Panc1 (cell line): Measurements from ENCODE around the gene PRSS21.

ENCODE experiments used
- POLR2AphosphoS5 ChIP-seq: IDR thresholded peaks from 2 replicates; pipeline ENCODE4 v1.6.1; 2012; ENCODE audit warnings: mild to moderate bottlenecking, low read depth, low read length, moderate library complexity
- TF ChIP-seq, protein P1 (sequence below): fragments of 450-650 bp; IDR thresholded peaks from 2 replicates; pipeline ENCODE4 v1.5.1; 2017; ENCODE audit warnings: mild to moderate bottlenecking

DNA sequence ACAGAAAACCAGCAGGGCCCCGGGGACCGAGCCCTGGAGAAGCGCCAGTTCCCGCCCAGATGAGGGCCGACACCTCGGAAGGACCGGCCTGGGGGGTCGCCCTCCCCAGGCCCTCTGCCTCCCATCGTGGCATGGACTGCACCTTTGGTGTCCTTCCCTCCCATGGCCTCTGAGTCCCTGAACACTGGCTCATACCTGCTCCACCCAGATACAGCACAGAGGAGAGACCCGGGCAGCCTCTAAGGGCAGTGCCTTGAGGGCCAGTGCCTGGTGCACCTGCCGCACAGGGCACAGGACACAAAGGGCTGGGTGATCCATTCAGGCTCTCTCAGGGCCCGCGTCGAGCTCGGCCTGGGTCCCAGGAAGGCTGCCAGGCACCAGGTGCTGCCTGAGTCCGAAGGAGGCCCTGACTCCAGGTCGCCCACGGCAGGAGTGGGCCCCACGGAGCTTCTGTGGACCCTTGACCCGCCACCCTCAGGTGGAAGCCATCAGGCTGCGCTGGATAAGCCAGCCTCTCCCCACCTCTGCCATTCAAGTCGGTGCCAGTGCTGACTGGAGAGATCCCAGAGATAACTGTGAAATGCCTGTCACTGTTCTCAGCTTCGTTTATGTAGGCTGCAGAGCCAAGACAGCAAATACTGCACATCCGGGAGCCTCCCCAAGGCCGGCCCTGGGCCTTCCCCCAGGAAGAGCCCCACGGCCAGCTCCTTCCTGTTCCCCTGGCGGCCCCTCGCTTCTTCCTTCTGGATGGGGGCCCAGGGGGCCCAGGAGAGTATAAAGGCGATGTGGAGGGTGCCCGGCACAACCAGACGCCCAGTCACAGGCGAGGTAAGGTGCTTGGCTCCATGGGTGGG lies 12.7 kb downstream of the PRSS21 start, which contains the start of gene ZG16B:
- TF ChIP-seq, protein P1, sequence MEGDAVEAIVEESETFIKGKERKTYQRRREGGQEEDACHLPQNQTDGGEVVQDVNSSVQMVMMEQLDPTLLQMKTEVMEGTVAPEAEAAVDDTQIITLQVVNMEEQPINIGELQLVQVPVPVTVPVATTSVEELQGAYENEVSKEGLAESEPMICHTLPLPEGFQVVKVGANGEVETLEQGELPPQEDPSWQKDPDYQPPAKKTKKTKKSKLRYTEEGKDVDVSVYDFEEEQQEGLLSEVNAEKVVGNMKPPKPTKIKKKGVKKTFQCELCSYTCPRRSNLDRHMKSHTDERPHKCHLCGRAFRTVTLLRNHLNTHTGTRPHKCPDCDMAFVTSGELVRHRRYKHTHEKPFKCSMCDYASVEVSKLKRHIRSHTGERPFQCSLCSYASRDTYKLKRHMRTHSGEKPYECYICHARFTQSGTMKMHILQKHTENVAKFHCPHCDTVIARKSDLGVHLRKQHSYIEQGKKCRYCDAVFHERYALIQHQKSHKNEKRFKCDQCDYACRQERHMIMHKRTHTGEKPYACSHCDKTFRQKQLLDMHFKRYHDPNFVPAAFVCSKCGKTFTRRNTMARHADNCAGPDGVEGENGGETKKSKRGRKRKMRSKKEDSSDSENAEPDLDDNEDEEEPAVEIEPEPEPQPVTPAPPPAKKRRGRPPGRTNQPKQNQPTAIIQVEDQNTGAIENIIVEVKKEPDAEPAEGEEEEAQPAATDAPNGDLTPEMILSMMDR: no peak
- TF ChIP-seq POLR2AphosphoS5: no peak
